ENCODE data around the gene SERP2. TPM values are rescaled to one million over a fixed set of nuclear protein-coding genes. Genes with fewer than 3 reads are reported as not detected.

The SERP2 gene
- total RNA-seq, 1 experiment from 2014 or later = 1.8 TPM

- Histone ChIP-seq H3K27me3 (ENCODE audit: insufficient read depth, low read length) (no peaks in the 10 kb centered on the region), H2AFZ (ENCODE audit: low read length) (no peak overlapping the region), H3K23ac (ENCODE audit: insufficient read length, low read depth, low read length) (no peak overlapping the region), H3K79me2 (ENCODE audit: insufficient read depth, low read length) (no peaks in the 10 kb centered on the region), H3K23me2 (ENCODE audit: insufficient read length, low read depth, low read length, poor library complexity, severe bottlenecking) (peaks cover 7% of the 10 kb centered on the region), H2BK5ac (ENCODE audit: insufficient read length, low read length) (no peak overlapping the region), H3K14ac (ENCODE audit: insufficient read depth, low read length) (no peak overlapping the region), H4K20me1 (ENCODE audit: control insufficient read depth, insufficient read depth, insufficient read length) (no peaks in the 10 kb centered on the region), H2BK15ac (ENCODE audit: low read depth, low read length) (no peak overlapping the region), H2BK120ac (ENCODE audit: low read depth, low read length, poor library complexity, severe bottlenecking) (no peak overlapping the region), H3K56ac (ENCODE audit: insufficient read length, low read depth, low read length) (no peak overlapping the region), H3K18ac (ENCODE audit: insufficient read length, low read depth, low read length) (no peak overlapping the region), H2BK20ac (ENCODE audit: low read depth, low read length, poor library complexity, severe bottlenecking) (no peak overlapping the region), H2BK12ac (ENCODE audit: insufficient read length, low read depth, low read length) (no peak overlapping the region), H2AK5ac (ENCODE audit: insufficient read length, low read length) (no peak overlapping the region), H3K9ac (ENCODE audit: extremely low read depth, insufficient read length, low read length) (no peak overlapping the region), H3K27ac (ENCODE audit: insufficient read length, low read depth, low read length) (no peak overlapping the region), H3T11ph (ENCODE audit: low read length) (no peak overlapping the region), H3K9me3 (ENCODE audit: control insufficient read depth, low read depth, low read length) (no peaks in the 10 kb centered on the region), H4K8ac (replicated peaks; ENCODE audit: insufficient read length, low read depth, low read length) (no peak overlapping the region), H3K4me1 (ENCODE audit: insufficient read depth, low read length) (no peaks in the 10 kb centered on the region), H4K5ac (ENCODE audit: insufficient read length, low read depth, low read length) (no peak overlapping the region), H3K79me1 (ENCODE audit: insufficient read depth, low read depth, low read length, poor library complexity, severe bottlenecking) (peaks cover under 1% of the 10 kb centered on the region), H4K91ac (ENCODE audit: insufficient read length, low read depth, low read length) (no peak overlapping the region), H3K4ac (ENCODE audit: low read depth, low read length) (no peak overlapping the region), H3K4me2 (ENCODE audit: insufficient read depth, insufficient read length, low read length) (no peak overlapping the region)
- TF ChIP-seq, protein P1, sequence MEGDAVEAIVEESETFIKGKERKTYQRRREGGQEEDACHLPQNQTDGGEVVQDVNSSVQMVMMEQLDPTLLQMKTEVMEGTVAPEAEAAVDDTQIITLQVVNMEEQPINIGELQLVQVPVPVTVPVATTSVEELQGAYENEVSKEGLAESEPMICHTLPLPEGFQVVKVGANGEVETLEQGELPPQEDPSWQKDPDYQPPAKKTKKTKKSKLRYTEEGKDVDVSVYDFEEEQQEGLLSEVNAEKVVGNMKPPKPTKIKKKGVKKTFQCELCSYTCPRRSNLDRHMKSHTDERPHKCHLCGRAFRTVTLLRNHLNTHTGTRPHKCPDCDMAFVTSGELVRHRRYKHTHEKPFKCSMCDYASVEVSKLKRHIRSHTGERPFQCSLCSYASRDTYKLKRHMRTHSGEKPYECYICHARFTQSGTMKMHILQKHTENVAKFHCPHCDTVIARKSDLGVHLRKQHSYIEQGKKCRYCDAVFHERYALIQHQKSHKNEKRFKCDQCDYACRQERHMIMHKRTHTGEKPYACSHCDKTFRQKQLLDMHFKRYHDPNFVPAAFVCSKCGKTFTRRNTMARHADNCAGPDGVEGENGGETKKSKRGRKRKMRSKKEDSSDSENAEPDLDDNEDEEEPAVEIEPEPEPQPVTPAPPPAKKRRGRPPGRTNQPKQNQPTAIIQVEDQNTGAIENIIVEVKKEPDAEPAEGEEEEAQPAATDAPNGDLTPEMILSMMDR (conservative IDR thresholded peaks at IDR 0.05) = no peak
- DNase-seq = no peak
- WGBS (ENCODE audit: extremely low coverage, insufficient read length, low lambda C conversion rate) = no CpG with 5 or more reads among the region's 4 CpGs
- Mint-ChIP-seq H3K4me1 (peaks cover 16 to 19% of the 10 kb centered on the region in 2 experiments), H3K36me3 (ENCODE audit: insufficient read depth in 1 of 3, low read depth in 3 of 3) (peaks cover 6 to 15% (median 10%) of the 10 kb centered on the region in 3 experiments; a peak in 5 of 7 replicates), H3K27me3 (ENCODE audit: low read depth) (no peaks in the 10 kb centered on the region; the same call in 1 of the 2 replicates), H3K4me3 (no peak overlapping the region), H3K9me3 (no peaks in the 10 kb centered on the region), H3K27ac (peak overlapping the region in 2 of 3 experiments; percentile 54 to 75; a peak in 4 of 7 replicates)
Observed at GRCh38 chr13:44439452-44440024, 65.9 kb downstream of the SERP2 start.
